Left ventricle myocardium inferior (tissue), 1 donor: Measurements from ENCODE around the gene TACC3. TPM values are rescaled to one million over a fixed set of nuclear protein-coding genes. Genes with fewer than 3 reads are reported as not detected.

Source experiments
- DNase-seq: peaks from one replicate; pipeline ENCODE4 v3.0.0-alpha.2; 2020
- H3K27ac ChIP-seq: fragments of 200-600 bp; replicated peaks from 2 replicates; pipeline ENCODE4 v1.8.0; 2021
- H3K27me3 ChIP-seq: fragments of 200-600 bp; 2 replicates; pipeline ENCODE4 v1.8.0; 2021; ENCODE audit warnings: low read depth
- H3K36me3 ChIP-seq: fragments of 200-600 bp; 2 replicates; pipeline ENCODE4 v1.8.0; 2021
- H3K4me1 ChIP-seq: fragments of 200-600 bp; 2 replicates; pipeline ENCODE4 v1.8.0; 2021
- H3K4me3 ChIP-seq: fragments of 200-600 bp; 2 replicates; pipeline ENCODE4 v1.8.0; 2021; ENCODE audit warnings: mild to moderate bottlenecking, moderate library complexity
- H3K9me3 ChIP-seq: fragments of 200-600 bp; replicated peaks from 2 replicates; pipeline ENCODE4 v1.8.0; 2021
- CTCF ChIP-seq: fragments of 200-600 bp; IDR thresholded peaks from 2 replicates; pipeline ENCODE4 v1.8.0; 2021; ENCODE audit warnings: antibody characterized with exemption, mild to moderate bottlenecking, borderline replicate concordance
- intact Hi-C: fragments of 100-400 bp; cut with micrococcal nuclease; formaldehyde crosslinking; loops from one replicate; pipeline ENCODE4 v1.11.0; 2022
- total RNA-seq: library from RNA; stranded (reverse); fragmentation: NEBNext Ultra II Directional; extraction: Animal tissue kit (Norgen Biotek cat#: 25700); gene quantifications from one replicate; pipeline ENCODE4 v1.2.1, GENCODE V29; 2021
- donor health status: DM: no; HTN: yes; CAD: no; lungs with severe emphysema.

The TACC3 gene
- total RNA-seq, 1 donor from 2014 or later: 5.8 TPM

GRCh38 chr4:1788254-1788973 lies 67.1 kb downstream of the TACC3 start:
- Histone ChIP-seq H3K27ac (no peak overlapping the region), H3K9me3 (no peaks in the 10 kb centered on the region), H3K4me3 (no peak overlapping the region), H3K4me1 (peaks cover 19% of the 10 kb centered on the region), H3K36me3 (no peaks in the 10 kb centered on the region), H3K27me3 (peaks cover 8% of the 10 kb centered on the region)
- TF ChIP-seq CTCF: no peak
- no peak for DNase-seq
- intact Hi-C loops: no loop called here

- intact Hi-C loops: no loop called here
- Histone ChIP-seq H3K27ac (no peak overlapping the region), H3K4me1 (peaks cover 27% of the 10 kb centered on the region), H3K9me3 (no peaks in the 10 kb centered on the region), H3K36me3 (no peaks in the 10 kb centered on the region), H3K4me3 (no peak overlapping the region), H3K27me3 (peaks cover 17% of the 10 kb centered on the region)
- no peak for TF ChIP-seq CTCF
- no peak for DNase-seq
Measured at GRCh38 chr4:1789552-1789951, 68.2 kb downstream of the TACC3 start.

GRCh38 chr4:1790005-1790404 lies 68.7 kb downstream of the TACC3 start:
- no peak overlapping the region for H3K27ac ChIP-seq
- peaks cover 22% of the 10 kb centered on the region for H3K27me3 ChIP-seq
- no peak for DNase-seq
- no peak overlapping the region for H3K4me3 ChIP-seq
- peaks cover 27% of the 10 kb centered on the region for H3K4me1 ChIP-seq
- no peak for TF ChIP-seq CTCF
- intact Hi-C loops: no loop called here
- no peaks in the 10 kb centered on the region for H3K9me3 ChIP-seq
- no peaks in the 10 kb centered on the region for H3K36me3 ChIP-seq

- Histone ChIP-seq H3K4me1 (peaks cover 29% of the 10 kb centered on the region), H3K4me3 (peak overlapping the region; percentile 53), H3K27ac (peak overlapping the region; percentile 27), H3K9me3 (no peaks in the 10 kb centered on the region), H3K36me3 (no peaks in the 10 kb centered on the region), H3K27me3 (peaks cover 44% of the 10 kb centered on the region)
- intact Hi-C loops: no loop called here
- DNase-seq: no peak
- no peak for TF ChIP-seq CTCF
Measured at GRCh38 chr4:1792158-1792831, 71.0 kb downstream of the TACC3 start.

GRCh38 chr4:1792832-1793495 lies 71.6 kb downstream of the TACC3 start, which contains the start of gene FGFR3:
Gene FGFR3 (plus strand): TSS chr4:1793293. CDS start chr4:1793935, 642 bp downstream.
- H3K27me3 ChIP-seq: peaks cover 51% of the 10 kb centered on the region
- H3K27ac ChIP-seq: peak within 1 kb of the TSS; percentile 63
- H3K9me3 ChIP-seq: no peaks in the 10 kb centered on the region
- intact Hi-C loops: no loop called here
- no peaks in the 10 kb centered on the region for H3K36me3 ChIP-seq
- peak within 1 kb of the TSS; percentile 69 for H3K4me3 ChIP-seq
- TF ChIP-seq CTCF: no peak
- peaks cover 29% of the 10 kb centered on the region for H3K4me1 ChIP-seq
- DNase-seq: peak; percentile 33
